IMR-90 (cell line): Measurements from ENCODE around the gene ADIG. TPM values are rescaled to one million over a fixed set of nuclear protein-coding genes. Genes with fewer than 3 reads are reported as not detected.

Experiments
- ATAC-seq: fragments of 200-7000 bp; cut with Tn5 transposase; 2 replicates; pipeline ENCODE4 v1.9.1; 2020; ENCODE audit warnings: low read depth, mild to moderate bottlenecking, moderate library complexity
- BruUV-seq: library from RNA; stranded (reverse); fragments of 400-500 nt; replicated peaks from 2 replicates; lab custom pipeline; 2021; lab: Mats Ljungman, UMichigan
- CTCF ChIA-PET: fragments of 300-600 bp; formaldehyde crosslinking; extraction: SDS; loops from one replicate; lab custom pipeline; 2021; ENCODE audit warnings: antibody characterized with exemption; lab: Yijun Ruan, JAX
- POLR2A ChIA-PET: fragments of 300-600 bp; sonication (Branson Sonifier 250); formaldehyde crosslinking; loops from one replicate; lab custom pipeline; 2022; ENCODE audit warnings: antibody characterized with exemption; ENCODE audit not compliant: unreplicated experiment; lab: Charles Lee
- DNase-seq: peaks from one replicate; pipeline ENCODE4 v3.0.0; 2013
- H2AFZ ChIP-seq: replicated peaks from 2 replicates; pipeline ENCODE3; 2013; ENCODE audit warnings: low read length, mild to moderate bottlenecking; ENCODE audit not compliant: poor library complexity
- H2AK5ac ChIP-seq: 2 replicates; pipeline ENCODE4 v1.6.1; 2013; ENCODE audit warnings: low read depth, low read length, inconsistent platforms
- H2AK9ac ChIP-seq: replicated peaks from 2 replicates; pipeline ENCODE3; 2013; ENCODE audit warnings: mild to moderate bottlenecking, low read depth, low read length, moderate library complexity; ENCODE audit not compliant: poor library complexity
- H2BK120ac ChIP-seq: 2 replicates; pipeline ENCODE4 v1.6.1; 2013; ENCODE audit warnings: low read depth, low read length, inconsistent platforms
- H2BK15ac ChIP-seq: 3 replicates; pipeline ENCODE4 v1.6.1; 2013; ENCODE audit warnings: low read depth, low read length, inconsistent platforms
- H2BK20ac ChIP-seq: 2 replicates; pipeline ENCODE4 v1.6.1; 2013; ENCODE audit warnings: low read depth, mild to moderate bottlenecking, inconsistent platforms, low read length, moderate library complexity
- H2BK5ac ChIP-seq: 2 replicates; pipeline ENCODE4 v1.6.1; 2013; ENCODE audit warnings: mild to moderate bottlenecking, low read depth, low read length, inconsistent platforms; ENCODE audit not compliant: poor library complexity, severe bottlenecking
- H3K14ac ChIP-seq: replicated peaks from 2 replicates; pipeline ENCODE4 v1.6.1; 2013; ENCODE audit warnings: low read depth, low read length, inconsistent platforms
- H3K18ac ChIP-seq: 2 replicates; pipeline ENCODE4 v1.6.1; 2013; ENCODE audit warnings: low read depth, low read length, control low read depth
- H3K23ac ChIP-seq: 2 replicates; pipeline ENCODE4 v1.6.1; 2013; ENCODE audit warnings: low read depth, low read length, inconsistent platforms
- H3K27ac ChIP-seq: 2 replicates; pipeline ENCODE4 v1.5.1; 2013; ENCODE audit warnings: mild to moderate bottlenecking, control low read depth, low read length; ENCODE audit not compliant: insufficient read depth
- H3K27me3 ChIP-seq: 2 replicates; pipeline ENCODE4 v1.6.1; 2013; ENCODE audit warnings: low read length; ENCODE audit not compliant: control insufficient read depth, insufficient read depth
- H3K36me3 ChIP-seq: 2 replicates; pipeline ENCODE4 v1.6.1; 2013; ENCODE audit warnings: low read length, mixed read lengths; ENCODE audit not compliant: control insufficient read depth, insufficient read depth
- H3K4ac ChIP-seq: 2 replicates; pipeline ENCODE4 v1.6.1; 2013; ENCODE audit warnings: low read depth, low read length, inconsistent platforms
- H3K4me1 ChIP-seq: 2 replicates; pipeline ENCODE4 v1.6.1; 2013; ENCODE audit warnings: low read length, mixed read lengths; ENCODE audit not compliant: control insufficient read depth, insufficient read depth
- H3K4me2 ChIP-seq: 2 replicates; pipeline ENCODE4 v1.6.1; 2013; ENCODE audit warnings: low read depth, mild to moderate bottlenecking, control low read depth, low read length, moderate library complexity
- H3K4me3 ChIP-seq: 2 replicates; pipeline ENCODE4 v1.5.1; 2013; ENCODE audit warnings: low read depth, mild to moderate bottlenecking, control low read depth, low read length, moderate library complexity; ENCODE audit not compliant: insufficient read depth
- H3K56ac ChIP-seq: 2 replicates; pipeline ENCODE4 v1.6.1; 2013; ENCODE audit warnings: low read length, inconsistent platforms; ENCODE audit not compliant: insufficient read depth; ENCODE audit errors: extremely low read depth
- H3K79me1 ChIP-seq, 2 experiments: 2 replicates each; pipeline ENCODE4 v1.6.1; 2013; ENCODE audit warnings: low read length in 2 of 2, inconsistent platforms in 1 of 2, low read depth in 1 of 2
- H3K9ac ChIP-seq: 2 replicates; pipeline ENCODE4 v1.6.1; 2013; ENCODE audit warnings: low read depth, low read length, control low read depth
- H3K9me1 ChIP-seq: 2 replicates; pipeline ENCODE4 v1.6.1; 2013; ENCODE audit warnings: low read length, inconsistent platforms; ENCODE audit not compliant: insufficient read depth
- H3K9me3 ChIP-seq: 2 replicates; pipeline ENCODE4 v1.6.1; 2013; ENCODE audit warnings: low read length; ENCODE audit not compliant: control insufficient read depth, insufficient read depth
- H4K20me1 ChIP-seq: 2 replicates; pipeline ENCODE4 v1.6.1; 2013; ENCODE audit warnings: low read length, inconsistent platforms; ENCODE audit not compliant: insufficient read depth
- H4K5ac ChIP-seq: 2 replicates; pipeline ENCODE4 v1.6.1; 2013; ENCODE audit warnings: mild to moderate bottlenecking, low read depth, low read length, control low read depth
- H4K8ac ChIP-seq, 2 experiments: 2 replicates each; pipeline ENCODE4 v1.6.1; 2013; ENCODE audit warnings: low read depth in 2 of 2, low read length in 2 of 2, control low read depth in 1 of 2, inconsistent platforms in 1 of 2
- H4K91ac ChIP-seq: 2 replicates; pipeline ENCODE4 v1.6.1; 2013; ENCODE audit warnings: low read depth, low read length, inconsistent platforms; ENCODE audit not compliant: insufficient read depth
- CHD1 ChIP-seq: IDR thresholded peaks from 2 replicates; pipeline ENCODE4 v1.6.1; 2012; ENCODE audit warnings: low read depth, low read length, improper control_type of control experiment
- ELK1 ChIP-seq: fragments of 150-350 bp; IDR thresholded peaks from 2 replicates; pipeline ENCODE4 v1.6.1; 2016; ENCODE audit warnings: low read depth, mild to moderate bottlenecking, low read length, moderate library complexity, borderline replicate concordance
- MAFK ChIP-seq: IDR thresholded peaks from 2 replicates; pipeline ENCODE4 v1.6.1; 2012; ENCODE audit warnings: low read depth, low read length, improper control_type of control experiment
- MAZ ChIP-seq: IDR thresholded peaks from 2 replicates; pipeline ENCODE4 v1.6.1; 2012; ENCODE audit warnings: low read depth, mild to moderate bottlenecking, low read length, improper control_type of control experiment, moderate library complexity, borderline replicate concordance
- WGBS, 2 experiments: methylation state at CpG; one replicate each; pipeline versions ENCODE4 v1.1.5 to v1.1.7; 2013; ENCODE audit warnings: missing lambda C conversion rate in 2 of 2; ENCODE audit not compliant: insufficient read length in 1 of 2; ENCODE audit errors: extremely low coverage in 2 of 2; 5-methylcytosine and 5-hydroxymethylcytosine counted together
- dilution Hi-C: fragments of 300-500 bp; cut with HindIII; formaldehyde crosslinking; loops from one replicate; pipeline ENCODE4 v1.14.3; 2018; ENCODE audit warnings: low sequenced_read_pairs; ENCODE audit not compliant: unreplicated experiment
- in situ Hi-C: fragments of 300-500 bp; cut with MboI; formaldehyde crosslinking; loops from 3 replicates; pipeline ENCODE4 v1.14.3; 2019; ENCODE audit warnings: low sequenced_read_pairs, inconsistent platforms, mixed read lengths
- intact Hi-C: fragments of 100-400 bp; cut with micrococcal nuclease; formaldehyde crosslinking; loops from 2 replicates; pipeline ENCODE4 v1.10.0; 2022
- polyA plus RNA-seq, 3 experiments: library from polyadenylated mRNA; depleted of rRNA; stranded (reverse); fragments of >200 nt; gene quantifications; 2 replicates each; pipeline ENCODE4 v1.2.3, GENCODE V29; 2012; ENCODE audit warnings: low replicate concordance in 1 of 3
- total RNA-seq: library from RNA; depleted of rRNA; stranded (reverse); fragments of >200 nt; gene quantifications from 2 replicates; pipeline ENCODE4 v1.2.3, GENCODE V29; 2012

Gene ADIG
- total and polyA plus RNA-seq, 2 of the 4 experiments (the other 2 are of a cell fraction), result not detected

- no peak within 1 kb of the TSS for H3K4me2 ChIP-seq
- in situ Hi-C loops (no loop called here), dilution Hi-C loops (no loop called here), intact Hi-C loops (no loop called here)
- no peak within 1 kb of the TSS for H2BK5ac ChIP-seq
- no peak within 1 kb of the TSS for H2BK15ac ChIP-seq
- H3K9me3 ChIP-seq, result no peaks in the 10 kb centered on the region
- H2AK5ac ChIP-seq, result no peak within 1 kb of the TSS
- DNase-seq, result no peak
- no peaks in the 10 kb centered on the region for H3K4me1 ChIP-seq
- H3K36me3 ChIP-seq, result no peaks in the 10 kb centered on the region
- H4K8ac ChIP-seq, result no peak within 1 kb of the TSS
- H2AFZ ChIP-seq, result peak within 1 kb of the TSS; percentile 75
- ChIA-PET CTCF (no interaction called here), POLR2A (no interaction called here)
- no peak within 1 kb of the TSS for H3K4ac ChIP-seq
- no peak within 1 kb of the TSS for H4K91ac ChIP-seq
- WGBS, 2 experiments, result 8% methylated on average over 15 of the region's 42 CpGs; no CpG with 5 or more reads in 1 of the 2 experiments
- H4K20me1 ChIP-seq, result no peaks in the 10 kb centered on the region
- no peak within 1 kb of the TSS for H3K56ac ChIP-seq
- peaks cover 38% of the 10 kb centered on the region for H3K27me3 ChIP-seq
- no peak within 1 kb of the TSS for H3K14ac ChIP-seq
- H2BK20ac ChIP-seq, result no peak within 1 kb of the TSS
- H3K9me1 ChIP-seq, result no peaks in the 10 kb centered on the region
- no peak within 1 kb of the TSS for H2BK120ac ChIP-seq
- peak; percentile 49 for ATAC-seq
- H2AK9ac ChIP-seq, result no peak within 1 kb of the TSS
- H3K23ac ChIP-seq, result no peak within 1 kb of the TSS
- H4K5ac ChIP-seq, result no peak within 1 kb of the TSS
- TF ChIP-seq ELK1 (no peak), CHD1 (no peak), MAZ (no peak), MAFK (no peak)
- H3K9ac ChIP-seq, result no peak within 1 kb of the TSS
- H3K27ac ChIP-seq, result no peak within 1 kb of the TSS
- no peaks in the 10 kb centered on the region for H3K79me1 ChIP-seq
- H3K18ac ChIP-seq, result no peak within 1 kb of the TSS
- no peak within 1 kb of the TSS for H3K4me3 ChIP-seq
- BruUV-seq, result no TSS peak
Observed at GRCh38 chr20:38601216-38602184, 20.5 kb downstream of the ADIG start, which contains the start of gene ARHGAP40. Gene ARHGAP40, plus strand, starts transcription at chr20:38601809.
